ENCODE measurements around the gene AXIN2. TPM values are rescaled to one million over a fixed set of nuclear protein-coding genes. Genes with fewer than 3 reads are reported as not detected.

The AXIN2 gene
- total and polyA plus RNA-seq, 10 of the 15 experiments (the other 5 are each of a cell fraction or from before 2014, with no cell fraction given): 0.47 to 7.8 (median 3.1) TPM

DNA sequence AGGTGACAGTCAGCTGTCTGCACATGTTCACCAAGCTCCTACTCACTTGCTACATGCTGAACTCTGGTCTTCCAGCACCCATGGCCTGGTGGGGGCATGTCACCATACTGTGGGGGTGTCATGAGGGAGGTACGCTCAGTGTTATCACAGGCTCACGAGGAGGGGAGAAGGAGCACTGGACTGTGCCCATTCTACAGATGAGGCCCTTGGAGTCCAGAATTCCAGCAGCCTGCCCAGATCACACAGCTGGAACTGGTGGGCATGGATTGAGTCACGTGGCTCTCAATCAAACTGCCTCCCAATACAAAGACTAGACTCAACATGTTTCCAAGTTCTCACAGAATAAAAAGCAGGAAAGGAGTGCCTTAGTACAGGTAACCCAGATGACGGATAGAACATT, 10.7 kb downstream of the AXIN2 start:
- peaks cover 4% of the 10 kb centered on the region; the same call in 1 of the 2 replicates for H3K4me1 ChIP-seq (ENCODE audit: control insufficient read depth, insufficient read depth, low read length)
- CTCF ChIA-PET: interaction anchor here (1.3 kb wide), 1 partner anchor 8 kb away, joined by 3 read pairs; no protein-coding TSS in a partner anchor
- 45% methylated on average over 4 of the region's 4 CpGs for WGBS (ENCODE audit: insufficient coverage, insufficient replicate concordance, low lambda C conversion rate, missing lambda C conversion rate)

More for the DNA sequence above, 10.7 kb downstream of the AXIN2 start:
- H3K9me3 ChIP-seq (replicated peaks; ENCODE audit: control insufficient read depth, insufficient read depth, low read length): no peaks in the 10 kb centered on the region
- no peak overlapping the region for H3K4me2 ChIP-seq (ENCODE audit: control insufficient read depth, insufficient read depth)
- FAIRE-seq (no peak), ATAC-seq (no peak), DNase-seq (ENCODE audit: low read depth, low spot score) (no peak)
- no peak overlapping the region for H2AFZ ChIP-seq (ENCODE audit: control insufficient read depth, low read depth, low read length)
- no peaks in the 10 kb centered on the region; a peak in 1 of 4 replicates for H3K36me3 ChIP-seq (ENCODE audit: control insufficient read depth in 2 of 2, insufficient read depth in 2 of 2, low read length in 1 of 2)
- H3K4me3 ChIP-seq: no peak overlapping the region
- ChIA-PET SMC1A (ENCODE audit: uncharacterized antibody, unreplicated experiment) (no interaction called here), RAD21 (ENCODE audit: unreplicated experiment) (no interaction called here), POLR2A (no interaction called here)
- H4K20me1 ChIP-seq (ENCODE audit: control insufficient read depth, insufficient read depth): no peaks in the 10 kb centered on the region
- no peaks in the 10 kb centered on the region for H3K79me2 ChIP-seq (ENCODE audit: control insufficient read depth, insufficient read depth, low read length)
- in situ Hi-C loops (cut with MboI) (loop anchor here (5.0 to 25.0 kb wide), 2 partner anchors 253 to 588 kb away; no protein-coding TSS in a partner anchor), intact Hi-C loops (cut with micrococcal nuclease; ENCODE audit: unreplicated experiment) (no loop called here)
- no TSS peak for BruUV-seq (replicated peaks)
- H3K27me3 ChIP-seq (replicated peaks in 1 of 2; ENCODE audit: control insufficient read depth in 2 of 2, insufficient read depth in 2 of 2, low read length in 1 of 2): no peaks in the 10 kb centered on the region
- no peak overlapping the region for H3K9ac ChIP-seq (ENCODE audit: control insufficient read depth, insufficient read depth, low read length)
- TF ChIP-seq SREBF1 (IDR thresholded peaks at IDR 0.05; ENCODE audit: low read length) (no peak), NKRF (conservative IDR thresholded peaks at IDR 0.05) (no peak), IRF4 (IDR thresholded peaks at IDR 0.05; ENCODE audit: low read depth, low read length) (no peak), NFIC (IDR thresholded peaks at IDR 0.05; ENCODE audit: low read depth, low read length) (no peak), ZBTB40 (IDR thresholded peaks at IDR 0.05; ENCODE audit: borderline replicate concordance) (no peak), TCF7 (IDR thresholded peaks at IDR 0.05; ENCODE audit: borderline replicate concordance) (no peak), LARP7 (IDR thresholded peaks at IDR 0.05) (no peak), RB1 (IDR thresholded peaks at IDR 0.05; ENCODE audit: borderline replicate concordance) (no peak), TAF1 (IDR thresholded peaks at IDR 0.05; ENCODE audit: borderline replicate concordance, low read depth, low read length) (no peak), EED (IDR thresholded peaks at IDR 0.05; ENCODE audit: low read depth) (no peak)
- TF ChIP-seq, protein P1, sequence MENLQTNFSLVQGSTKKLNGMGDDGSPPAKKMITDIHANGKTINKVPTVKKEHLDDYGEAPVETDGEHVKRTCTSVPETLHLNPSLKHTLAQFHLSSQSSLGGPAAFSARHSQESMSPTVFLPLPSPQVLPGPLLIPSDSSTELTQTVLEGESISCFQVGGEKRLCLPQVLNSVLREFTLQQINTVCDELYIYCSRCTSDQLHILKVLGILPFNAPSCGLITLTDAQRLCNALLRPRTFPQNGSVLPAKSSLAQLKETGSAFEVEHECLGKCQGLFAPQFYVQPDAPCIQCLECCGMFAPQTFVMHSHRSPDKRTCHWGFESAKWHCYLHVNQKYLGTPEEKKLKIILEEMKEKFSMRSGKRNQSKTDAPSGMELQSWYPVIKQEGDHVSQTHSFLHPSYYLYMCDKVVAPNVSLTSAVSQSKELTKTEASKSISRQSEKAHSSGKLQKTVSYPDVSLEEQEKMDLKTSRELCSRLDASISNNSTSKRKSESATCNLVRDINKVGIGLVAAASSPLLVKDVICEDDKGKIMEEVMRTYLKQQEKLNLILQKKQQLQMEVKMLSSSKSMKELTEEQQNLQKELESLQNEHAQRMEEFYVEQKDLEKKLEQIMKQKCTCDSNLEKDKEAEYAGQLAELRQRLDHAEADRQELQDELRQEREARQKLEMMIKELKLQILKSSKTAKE (IDR thresholded peaks at IDR 0.05; ENCODE audit: low read depth, poor library complexity, severe bottlenecking): no peak
- no peak overlapping the region for H3K27ac ChIP-seq (ENCODE audit: control insufficient read depth, insufficient read depth)
